22Rv1 (cell line): ENCODE measurements around the gene CYTIP.

Experiments
- H3K27ac ChIP-seq: fragments of 450-650 bp; 2 replicates; pipeline ENCODE4 v1.5.1; 2017
- CTCF ChIP-seq: fragments of 450-650 bp; IDR thresholded peaks from 2 replicates; pipeline ENCODE4 v1.5.1; 2017; ENCODE audit warnings: mild to moderate bottlenecking
- ZFX ChIP-seq: fragments of 450-650 bp; IDR thresholded peaks from 2 replicates; pipeline ENCODE4 v1.6.1; 2017; ENCODE audit warnings: antibody characterized with exemption, borderline replicate concordance

CYTIP gene

GRCh38 chr2:157428500-157429175, 15.3 kb downstream of the CYTIP start:
- TF ChIP-seq CTCF (no peak), ZFX (no peak)
- H3K27ac ChIP-seq: no peak overlapping the region

GRCh38 chr2:157427922-157428303, 16.0 kb downstream of the CYTIP start:
- no peak overlapping the region for H3K27ac ChIP-seq

GRCh38 chr2:157427003-157427921, 16.6 kb downstream of the CYTIP start:
- TF ChIP-seq ZFX (no peak), CTCF (no peak)
- H3K27ac ChIP-seq: no peak overlapping the region

More at GRCh38 chr2:157427922-157428303, 16.0 kb downstream of the CYTIP start:
- TF ChIP-seq CTCF: no peak
- TF ChIP-seq ZFX: no peak

GRCh38 chr2:157426477-157426994, 17.4 kb downstream of the CYTIP start:
- no peak overlapping the region for H3K27ac ChIP-seq
- TF ChIP-seq CTCF (no peak), ZFX (no peak)

- TF ChIP-seq ZFX: no peak
- no peak overlapping the region for H3K27ac ChIP-seq
Observed at GRCh38 chr2:157424374-157424773, 19.5 kb downstream of the CYTIP start.

GRCh38 chr2:157421964-157422363, 21.9 kb downstream of the CYTIP start:
- no peak overlapping the region for H3K27ac ChIP-seq
- TF ChIP-seq CTCF: no peak

- no peak overlapping the region for H3K27ac ChIP-seq
- TF ChIP-seq ZFX (no peak), CTCF (no peak)
Observed at GRCh38 chr2:157421331-157421944, 22.5 kb downstream of the CYTIP start.
